Stimulated activated CD4-positive, alpha-beta T cell treated with anti-CD3 and anti-CD28 coated beads, Interleukin-4, amount 100 ng/mL, for 1 hour (primary cell): Measurements from ENCODE around the gene IKZF3.
A peak's percentile ranks its signal among the peaks of the same experiment; 100 is the strongest.
"Not testable (repeated sequence)": the region's sequence is repeated elsewhere in the genome, so short reads cannot be mapped to it uniquely, and the experiment has no call there.

ENCODE experiments used
- DNase-seq: peaks from one replicate; pipeline ENCODE4 v3.0.0-alpha.2; 2020

Gene IKZF3

GRCh38 chr17:39855911-39856649 is 8.0 kb downstream of the IKZF3 start:
- DNase-seq: not testable (repeated sequence)

- no peak for DNase-seq
Measured at GRCh38 chr17:39854909-39855308, 9.2 kb downstream of the IKZF3 start.

GRCh38 chr17:39852239-39852638 is 11.9 kb downstream of the IKZF3 start:
- DNase-seq: no peak

GRCh38 chr17:39850186-39850585 is 13.9 kb downstream of the IKZF3 start:
- not testable (repeated sequence) for DNase-seq

GRCh38 chr17:39848600-39848999 is 15.5 kb downstream of the IKZF3 start:
- DNase-seq: no peak

GRCh38 chr17:39846205-39846604 is 17.9 kb downstream of the IKZF3 start:
- no peak for DNase-seq

- no peak for DNase-seq
Measured at GRCh38 chr17:39845052-39845846, 18.9 kb downstream of the IKZF3 start.

GRCh38 chr17:39841134-39841683 is 22.9 kb downstream of the IKZF3 start:
- no peak for DNase-seq

- no peak for DNase-seq
Measured at GRCh38 chr17:39838784-39839183, 25.3 kb downstream of the IKZF3 start.

- DNase-seq: no peak
Measured at GRCh38 chr17:39838057-39838456, 26.1 kb downstream of the IKZF3 start.

- DNase-seq: no peak
Measured at GRCh38 chr17:39836117-39836516, 28.0 kb downstream of the IKZF3 start.

- DNase-seq: no peak
Measured at GRCh38 chr17:39835038-39835786, 28.9 kb downstream of the IKZF3 start.

- DNase-seq: no peak
Measured at GRCh38 chr17:39834017-39834416, 30.1 kb downstream of the IKZF3 start.

- no peak for DNase-seq
Measured at GRCh38 chr17:39831588-39831987, 32.5 kb downstream of the IKZF3 start.

GRCh38 chr17:39828443-39828842 is 35.7 kb downstream of the IKZF3 start:
- no peak for DNase-seq

GRCh38 chr17:39826334-39826733 is 37.8 kb downstream of the IKZF3 start:
- no peak for DNase-seq

- DNase-seq: no peak
Measured at GRCh38 chr17:39823407-39824054, 40.6 kb downstream of the IKZF3 start.

GRCh38 chr17:39822051-39822451 is 42.1 kb downstream of the IKZF3 start:
- DNase-seq: peak; percentile 14

- no peak for DNase-seq
Measured at GRCh38 chr17:39820987-39821386, 43.1 kb downstream of the IKZF3 start.

GRCh38 chr17:39820541-39820940 is 43.6 kb downstream of the IKZF3 start:
- DNase-seq: no peak

- no peak for DNase-seq
Measured at GRCh38 chr17:39818358-39819000, 45.6 kb downstream of the IKZF3 start.

- DNase-seq: no peak
Measured at GRCh38 chr17:39816272-39816671, 47.8 kb downstream of the IKZF3 start.
